K562 (cell line): ENCODE data around the gene ATF5. TPM values are rescaled to one million over a fixed set of nuclear protein-coding genes. Genes with fewer than 3 reads are reported as not detected.
A peak's percentile ranks its signal among the peaks of the same experiment; 100 is the strongest.

Experiments used
- CHCHD3 ChIP-seq: fragments of 250-450 bp; sonication (Bioruptor Pico); IDR thresholded peaks from 2 replicates; pipeline ENCODE4 v2.1.2; 2022; ENCODE audit warnings: mild to moderate bottlenecking
- NCOA1 ChIP-seq: fragments of 450-650 bp; IDR thresholded peaks from 2 replicates; pipeline ENCODE4 v1.6.1; 2016; ENCODE audit warnings: low read depth
- NR3C1 ChIP-seq: sonication (generic); formaldehyde crosslinking; IDR thresholded peaks from 2 replicates; pipeline ENCODE4 v1.8.1; 2022; ENCODE audit warnings: missing genetic modification reagents
- PHB ChIP-seq: fragments of 250-450 bp; sonication (Bioruptor Pico); IDR thresholded peaks from 2 replicates; pipeline ENCODE4 v1.5.0; 2021
- PTRF ChIP-seq: fragments of 450-650 bp; IDR thresholded peaks from 2 replicates; pipeline ENCODE4 v1.6.1; 2016; ENCODE audit warnings: mild to moderate bottlenecking, missing genetic modification characterization, missing compliant biosample characterization
- ZEB2 ChIP-seq: fragments of 450-650 bp; IDR thresholded peaks from 2 replicates; pipeline ENCODE4 v1.6.1; 2016
- polyA plus RNA-seq, 8 experiments: library from polyadenylated mRNA; depleted of rRNA in 4 of 8; stranded (reverse) in 5 of 8; unstranded in 3 of 8; fragments of >200 nt; fragmentation: Nextera tagmentation in 2 of 8; fragmentation: Illumina TruSeq in 1 of 8; extraction: Ambion mirVana in 2 of 8; extraction: Trizol in 1 of 8; gene quantifications; 2 replicates each; pipeline versions ENCODE4 v1.2.1 to v1.2.3, GENCODE V29; 2011 to 2014; ENCODE audit warnings: inconsistent platforms in 1 of 8, missing spikeins in 1 of 8
- total RNA-seq, 7 experiments: library from RNA; depleted of rRNA in 6 of 7; stranded (reverse); fragments of >200 nt in 6 of 7; fragmentation: Illumina TruSeq in 2 of 7; extraction: Trizol in 2 of 7; gene quantifications; 2 replicates each; pipeline versions ENCODE4 v1.2.1 to v1.2.3, GENCODE V29; 2011 to 2021; ENCODE audit warnings: low replicate concordance in 1 of 7
- TF ChIP-seq, protein P1 (sequence below): fragments of 450-650 bp; IDR thresholded peaks from 2 replicates; pipeline ENCODE4 v1.7.0; 2016; ENCODE audit warnings: borderline replicate concordance
- TF ChIP-seq, protein P2 (sequence below): fragments of 450-650 bp; IDR thresholded peaks from 2 replicates; pipeline ENCODE4 v1.6.1; 2016; ENCODE audit warnings: antibody characterized with exemption
- TF ChIP-seq, protein P3 (sequence below): sonication (generic); formaldehyde crosslinking; IDR thresholded peaks from 2 replicates; pipeline ENCODE4 v1.8.0; 2023; ENCODE audit warnings: mild to moderate bottlenecking, missing genetic modification reagents
- TF ChIP-seq, protein P4 (sequence below), 3 experiments: fragments of 200-800 bp in 1 of 3; sonication (Bioruptor generic) in 1 of 3; sonication (generic) in 1 of 3; formaldehyde crosslinking in 1 of 3; IDR thresholded peaks; 2 replicates each; pipeline versions ENCODE4 v1.6.1 to v1.8.0; 2016 to 2022; ENCODE audit warnings: mild to moderate bottlenecking in 2 of 3, missing compliant biosample characterization in 2 of 3, missing genetic modification characterization in 2 of 3, missing genetic modification reagents in 1 of 3
- TF ChIP-seq, protein P5 (sequence below): sonication (generic); formaldehyde crosslinking; IDR thresholded peaks from 2 replicates; pipeline ENCODE4 v1.8.1; 2023; ENCODE audit warnings: missing genetic modification reagents, mild to moderate bottlenecking, borderline replicate concordance

The ATF5 gene
- total and polyA plus RNA-seq, 9 of the 15 experiments (the other 6 are each of a cell fraction or from before 2014, with no cell fraction given), result 3.0 to 57.6 (median 11.1) TPM

DNA sequence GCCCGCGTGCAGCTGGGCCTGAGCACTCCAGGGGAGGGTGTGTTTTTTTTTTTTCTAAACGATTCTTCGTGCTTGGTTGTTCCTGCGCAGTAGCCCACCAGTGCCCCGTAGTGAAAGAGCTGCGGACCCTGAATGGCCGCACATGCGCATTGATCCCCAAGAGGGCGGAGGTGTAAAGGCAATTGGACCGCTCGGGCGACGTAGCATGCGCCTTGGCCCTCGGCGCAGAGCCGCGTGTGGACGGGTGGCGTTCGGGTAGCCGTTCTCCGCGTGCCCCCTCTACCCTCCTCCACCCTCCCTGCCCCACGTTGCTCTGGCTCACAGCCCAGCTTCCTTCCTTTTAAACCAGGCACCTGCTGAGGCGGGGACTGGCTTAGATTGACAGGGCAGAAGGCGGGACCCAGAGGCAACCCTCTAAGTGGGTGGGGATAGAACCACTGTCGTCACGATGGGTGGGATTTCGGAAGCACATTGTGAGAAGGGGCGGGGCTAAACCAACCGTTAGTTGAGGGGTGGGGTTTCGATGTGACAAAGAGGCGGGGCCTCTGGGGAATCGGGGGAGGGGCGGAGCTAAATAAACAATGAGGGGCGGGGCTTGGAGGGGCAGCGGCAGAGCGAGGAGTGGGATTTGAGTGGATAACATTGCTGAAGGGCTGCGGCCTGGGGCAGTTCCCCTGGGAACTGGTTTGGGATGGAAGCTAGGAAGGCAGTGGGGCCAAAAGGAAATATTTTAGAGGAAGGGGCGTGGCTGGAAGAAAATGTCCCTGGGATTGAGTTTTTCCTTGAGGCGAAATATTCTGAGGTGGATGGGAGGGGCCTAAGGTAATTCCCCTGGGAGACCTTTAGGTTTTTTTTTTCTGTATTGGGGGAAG is 842 bp downstream of the ATF5 start (continued):
- TF ChIP-seq, protein P1, sequence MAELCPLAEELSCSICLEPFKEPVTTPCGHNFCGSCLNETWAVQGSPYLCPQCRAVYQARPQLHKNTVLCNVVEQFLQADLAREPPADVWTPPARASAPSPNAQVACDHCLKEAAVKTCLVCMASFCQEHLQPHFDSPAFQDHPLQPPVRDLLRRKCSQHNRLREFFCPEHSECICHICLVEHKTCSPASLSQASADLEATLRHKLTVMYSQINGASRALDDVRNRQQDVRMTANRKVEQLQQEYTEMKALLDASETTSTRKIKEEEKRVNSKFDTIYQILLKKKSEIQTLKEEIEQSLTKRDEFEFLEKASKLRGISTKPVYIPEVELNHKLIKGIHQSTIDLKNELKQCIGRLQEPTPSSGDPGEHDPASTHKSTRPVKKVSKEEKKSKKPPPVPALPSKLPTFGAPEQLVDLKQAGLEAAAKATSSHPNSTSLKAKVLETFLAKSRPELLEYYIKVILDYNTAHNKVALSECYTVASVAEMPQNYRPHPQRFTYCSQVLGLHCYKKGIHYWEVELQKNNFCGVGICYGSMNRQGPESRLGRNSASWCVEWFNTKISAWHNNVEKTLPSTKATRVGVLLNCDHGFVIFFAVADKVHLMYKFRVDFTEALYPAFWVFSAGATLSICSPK, result 0 out of 2 replicates have a peak, but pooled peaks have one; percentile 25
- no peak for TF ChIP-seq ZEB2
- TF ChIP-seq, protein P2, sequence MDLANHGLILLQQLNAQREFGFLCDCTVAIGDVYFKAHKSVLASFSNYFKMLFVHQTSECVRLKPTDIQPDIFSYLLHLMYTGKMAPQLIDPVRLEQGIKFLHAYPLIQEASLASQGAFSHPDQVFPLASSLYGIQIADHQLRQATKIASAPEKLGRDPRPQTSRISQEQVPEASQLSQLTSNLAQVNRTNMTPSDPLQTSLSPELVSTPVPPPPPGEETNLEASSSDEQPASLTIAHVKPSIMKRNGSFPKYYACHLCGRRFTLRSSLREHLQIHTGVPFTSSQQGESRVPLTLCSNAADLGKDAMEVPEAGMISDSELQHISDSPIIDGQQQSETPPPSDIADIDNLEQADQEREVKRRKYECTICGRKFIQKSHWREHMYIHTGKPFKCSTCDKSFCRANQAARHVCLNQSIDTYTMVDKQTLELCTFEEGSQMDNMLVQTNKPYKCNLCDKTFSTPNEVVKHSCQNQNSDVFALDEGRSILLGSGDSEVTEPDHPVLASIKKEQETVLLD, result no peak; the same call in none of the 2 replicates
- TF ChIP-seq, protein P3, sequence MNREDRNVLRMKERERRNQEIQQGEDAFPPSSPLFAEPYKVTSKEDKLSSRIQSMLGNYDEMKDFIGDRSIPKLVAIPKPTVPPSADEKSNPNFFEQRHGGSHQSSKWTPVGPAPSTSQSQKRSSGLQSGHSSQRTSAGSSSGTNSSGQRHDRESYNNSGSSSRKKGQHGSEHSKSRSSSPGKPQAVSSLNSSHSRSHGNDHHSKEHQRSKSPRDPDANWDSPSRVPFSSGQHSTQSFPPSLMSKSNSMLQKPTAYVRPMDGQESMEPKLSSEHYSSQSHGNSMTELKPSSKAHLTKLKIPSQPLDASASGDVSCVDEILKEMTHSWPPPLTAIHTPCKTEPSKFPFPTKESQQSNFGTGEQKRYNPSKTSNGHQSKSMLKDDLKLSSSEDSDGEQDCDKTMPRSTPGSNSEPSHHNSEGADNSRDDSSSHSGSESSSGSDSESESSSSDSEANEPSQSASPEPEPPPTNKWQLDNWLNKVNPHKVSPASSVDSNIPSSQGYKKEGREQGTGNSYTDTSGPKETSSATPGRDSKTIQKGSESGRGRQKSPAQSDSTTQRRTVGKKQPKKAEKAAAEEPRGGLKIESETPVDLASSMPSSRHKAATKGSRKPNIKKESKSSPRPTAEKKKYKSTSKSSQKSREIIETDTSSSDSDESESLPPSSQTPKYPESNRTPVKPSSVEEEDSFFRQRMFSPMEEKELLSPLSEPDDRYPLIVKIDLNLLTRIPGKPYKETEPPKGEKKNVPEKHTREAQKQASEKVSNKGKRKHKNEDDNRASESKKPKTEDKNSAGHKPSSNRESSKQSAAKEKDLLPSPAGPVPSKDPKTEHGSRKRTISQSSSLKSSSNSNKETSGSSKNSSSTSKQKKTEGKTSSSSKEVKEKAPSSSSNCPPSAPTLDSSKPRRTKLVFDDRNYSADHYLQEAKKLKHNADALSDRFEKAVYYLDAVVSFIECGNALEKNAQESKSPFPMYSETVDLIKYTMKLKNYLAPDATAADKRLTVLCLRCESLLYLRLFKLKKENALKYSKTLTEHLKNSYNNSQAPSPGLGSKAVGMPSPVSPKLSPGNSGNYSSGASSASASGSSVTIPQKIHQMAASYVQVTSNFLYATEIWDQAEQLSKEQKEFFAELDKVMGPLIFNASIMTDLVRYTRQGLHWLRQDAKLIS, result peak; percentile 96
- TF ChIP-seq NCOA1, result no peak
- TF ChIP-seq, protein P4, sequence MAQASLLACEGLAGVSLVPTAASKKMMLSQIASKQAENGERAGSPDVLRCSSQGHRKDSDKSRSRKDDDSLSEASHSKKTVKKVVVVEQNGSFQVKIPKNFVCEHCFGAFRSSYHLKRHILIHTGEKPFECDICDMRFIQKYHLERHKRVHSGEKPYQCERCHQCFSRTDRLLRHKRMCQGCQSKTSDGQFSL (CRISPR knock-in tag; IDR thresholded peaks at IDR 0.05), result no peak; the same call in 1 of the 2 replicates
- TF ChIP-seq, protein P4 (tag; IDR thresholded peaks at IDR 0.05), result no peak
- no peak for TF ChIP-seq PTRF (tag)
- TF ChIP-seq, protein P5, sequence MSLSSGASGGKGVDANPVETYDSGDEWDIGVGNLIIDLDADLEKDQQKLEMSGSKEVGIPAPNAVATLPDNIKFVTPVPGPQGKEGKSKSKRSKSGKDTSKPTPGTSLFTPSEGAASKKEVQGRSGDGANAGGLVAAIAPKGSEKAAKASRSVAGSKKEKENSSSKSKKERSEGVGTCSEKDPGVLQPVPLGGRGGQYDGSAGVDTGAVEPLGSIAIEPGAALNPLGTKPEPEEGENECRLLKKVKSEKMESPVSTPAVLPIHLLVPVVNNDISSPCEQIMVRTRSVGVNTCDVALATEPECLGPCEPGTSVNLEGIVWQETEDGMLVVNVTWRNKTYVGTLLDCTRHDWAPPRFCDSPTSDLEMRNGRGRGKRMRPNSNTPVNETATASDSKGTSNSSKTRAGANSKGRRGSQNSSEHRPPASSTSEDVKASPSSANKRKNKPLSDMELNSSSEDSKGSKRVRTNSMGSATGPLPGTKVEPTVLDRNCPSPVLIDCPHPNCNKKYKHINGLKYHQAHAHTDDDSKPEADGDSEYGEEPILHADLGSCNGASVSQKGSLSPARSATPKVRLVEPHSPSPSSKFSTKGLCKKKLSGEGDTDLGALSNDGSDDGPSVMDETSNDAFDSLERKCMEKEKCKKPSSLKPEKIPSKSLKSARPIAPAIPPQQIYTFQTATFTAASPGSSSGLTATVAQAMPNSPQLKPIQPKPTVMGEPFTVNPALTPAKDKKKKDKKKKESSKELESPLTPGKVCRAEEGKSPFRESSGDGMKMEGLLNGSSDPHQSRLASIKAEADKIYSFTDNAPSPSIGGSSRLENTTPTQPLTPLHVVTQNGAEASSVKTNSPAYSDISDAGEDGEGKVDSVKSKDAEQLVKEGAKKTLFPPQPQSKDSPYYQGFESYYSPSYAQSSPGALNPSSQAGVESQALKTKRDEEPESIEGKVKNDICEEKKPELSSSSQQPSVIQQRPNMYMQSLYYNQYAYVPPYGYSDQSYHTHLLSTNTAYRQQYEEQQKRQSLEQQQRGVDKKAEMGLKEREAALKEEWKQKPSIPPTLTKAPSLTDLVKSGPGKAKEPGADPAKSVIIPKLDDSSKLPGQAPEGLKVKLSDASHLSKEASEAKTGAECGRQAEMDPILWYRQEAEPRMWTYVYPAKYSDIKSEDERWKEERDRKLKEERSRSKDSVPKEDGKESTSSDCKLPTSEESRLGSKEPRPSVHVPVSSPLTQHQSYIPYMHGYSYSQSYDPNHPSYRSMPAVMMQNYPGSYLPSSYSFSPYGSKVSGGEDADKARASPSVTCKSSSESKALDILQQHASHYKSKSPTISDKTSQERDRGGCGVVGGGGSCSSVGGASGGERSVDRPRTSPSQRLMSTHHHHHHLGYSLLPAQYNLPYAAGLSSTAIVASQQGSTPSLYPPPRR (CRISPR knock-in tag), result no peak
- no peak for TF ChIP-seq NR3C1
- TF ChIP-seq PHB (CRISPR knock-in tag), result no peak
- TF ChIP-seq CHCHD3 (CRISPR knock-in tag), result no peak
